IPS-18a (cell line): ENCODE data around the gene UBE2K.
"Not testable (repeated sequence)": the region's sequence is repeated elsewhere in the genome, so short reads cannot be mapped to it uniquely, and the experiment has no call there.

ENCODE experiments used
- H3K27ac ChIP-seq: one replicate; pipeline ENCODE4 v1.5.1; 2013; ENCODE audit warnings: low read length
- H3K27me3 ChIP-seq: one replicate; pipeline ENCODE4 v1.6.1; 2013; ENCODE audit warnings: mild to moderate bottlenecking, low read length; ENCODE audit not compliant: control insufficient read depth, insufficient read depth
- H3K36me3 ChIP-seq: one replicate; pipeline ENCODE4 v1.6.1; 2013; ENCODE audit warnings: low read depth, low read length; ENCODE audit not compliant: control insufficient read depth
- H3K4me1 ChIP-seq: one replicate; pipeline ENCODE4 v1.6.1; 2013; ENCODE audit warnings: low read depth, low read length; ENCODE audit not compliant: control insufficient read depth
- H3K4me3 ChIP-seq: one replicate; pipeline ENCODE4 v1.5.1; 2013; ENCODE audit warnings: low read length
- H3K9ac ChIP-seq: one replicate; pipeline ENCODE4 v1.6.1; 2013; ENCODE audit warnings: mild to moderate bottlenecking, low read length, moderate library complexity
- H3K9me3 ChIP-seq: one replicate; pipeline ENCODE4 v1.6.1; 2013; ENCODE audit warnings: low read depth, low read length; ENCODE audit not compliant: control insufficient read depth

The UBE2K gene

GRCh38 chr4:39698424-39699009, 581 bp downstream of the UBE2K start:
- Histone ChIP-seq H3K27me3 (no peaks in the 10 kb centered on the region), H3K36me3 (peaks cover 7% of the 10 kb centered on the region), H3K9ac (peak overlapping the region; percentile 98), H3K4me1 (peaks cover 19% of the 10 kb centered on the region), H3K9me3 (no peaks in the 10 kb centered on the region), H3K27ac (peak overlapping the region; percentile 96), H3K4me3 (peak overlapping the region; percentile 94)

GRCh38 chr4:39699687-39700409, 1.9 kb downstream of the UBE2K start:
- Histone ChIP-seq H3K9me3 (no peaks in the 10 kb centered on the region), H3K4me1 (peaks cover 19% of the 10 kb centered on the region), H3K36me3 (peaks cover 7% of the 10 kb centered on the region), H3K4me3 (peak overlapping the region; percentile 94), H3K9ac (peak overlapping the region; percentile 98), H3K27ac (no peak overlapping the region), H3K27me3 (no peaks in the 10 kb centered on the region)

- peaks cover 19% of the 10 kb centered on the region for H3K4me1 ChIP-seq
- H3K27me3 ChIP-seq, result no peaks in the 10 kb centered on the region
- peak overlapping the region; percentile 94 for H3K4me3 ChIP-seq
- H3K36me3 ChIP-seq, result peaks cover 7% of the 10 kb centered on the region
- no peak overlapping the region for H3K27ac ChIP-seq
- H3K9ac ChIP-seq, result no peak overlapping the region
- H3K9me3 ChIP-seq, result no peaks in the 10 kb centered on the region
Measured at GRCh38 chr4:39700554-39700953, 2.6 kb downstream of the UBE2K start.

GRCh38 chr4:39702716-39703115, 4.8 kb downstream of the UBE2K start:
- H3K4me3 ChIP-seq, result no peak overlapping the region
- H3K27me3 ChIP-seq, result no peaks in the 10 kb centered on the region
- H3K9ac ChIP-seq, result no peak overlapping the region
- H3K36me3 ChIP-seq, result peaks cover 7% of the 10 kb centered on the region
- no peak overlapping the region for H3K27ac ChIP-seq
- no peaks in the 10 kb centered on the region for H3K9me3 ChIP-seq
- peaks cover 15% of the 10 kb centered on the region for H3K4me1 ChIP-seq

GRCh38 chr4:39704789-39705188, 6.9 kb downstream of the UBE2K start:
- H3K4me1 ChIP-seq, result peaks cover 14% of the 10 kb centered on the region
- H3K9ac ChIP-seq, H3K36me3 ChIP-seq, H3K4me3 ChIP-seq, H3K9me3 ChIP-seq, H3K27me3 ChIP-seq, H3K27ac ChIP-seq: not testable (repeated sequence)

- H3K9ac ChIP-seq, result no peak overlapping the region
- no peaks in the 10 kb centered on the region for H3K27me3 ChIP-seq
- H3K36me3 ChIP-seq, result peaks cover 7% of the 10 kb centered on the region
- H3K9me3 ChIP-seq, result no peaks in the 10 kb centered on the region
- no peak overlapping the region for H3K4me3 ChIP-seq
- peaks cover 3% of the 10 kb centered on the region for H3K4me1 ChIP-seq
- no peak overlapping the region for H3K27ac ChIP-seq
Measured at GRCh38 chr4:39706334-39706733, 8.4 kb downstream of the UBE2K start.

DNA sequence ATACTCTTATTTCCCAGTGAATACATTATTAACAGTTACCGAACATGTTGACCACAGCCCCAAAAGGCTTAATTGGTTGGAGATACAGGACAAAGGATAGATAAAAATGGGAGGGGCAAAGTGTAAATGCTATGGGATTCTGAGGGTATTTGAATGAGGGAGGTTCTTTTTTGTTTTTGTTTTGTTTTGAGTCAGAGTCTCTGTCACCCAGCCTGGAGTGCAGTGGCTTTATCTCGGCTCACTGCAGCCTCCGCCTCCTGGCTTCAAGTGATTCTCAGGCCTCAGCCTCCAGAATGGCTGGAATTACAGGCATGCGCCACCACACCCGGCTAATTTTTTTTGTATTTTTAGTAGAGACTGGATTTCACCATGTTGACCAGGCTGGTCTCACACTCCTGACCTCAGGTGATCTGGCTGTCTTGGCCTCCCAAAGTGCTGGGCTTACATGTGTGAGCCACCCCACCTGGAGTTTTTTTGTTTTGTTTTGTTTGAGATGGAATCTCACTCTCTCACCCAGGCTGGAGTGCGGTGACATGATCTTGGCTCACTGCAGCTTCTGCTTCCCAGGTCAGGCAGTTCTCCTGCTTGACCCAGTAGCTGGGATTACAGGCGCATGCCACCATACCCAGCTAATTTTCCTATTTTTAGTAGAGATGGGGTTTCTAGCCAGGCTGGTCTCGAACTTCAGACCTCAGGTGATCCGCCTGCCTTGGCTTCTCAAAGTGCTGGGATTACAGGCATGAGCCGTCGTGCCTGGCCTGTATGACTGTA, 9.0 kb downstream of the UBE2K start:
- Histone ChIP-seq H3K9ac (no peak overlapping the region), H3K9me3 (no peaks in the 10 kb centered on the region), H3K27ac (no peak overlapping the region), H3K4me3 (no peak overlapping the region), H3K27me3 (no peaks in the 10 kb centered on the region), H3K36me3 (peaks cover 7% of the 10 kb centered on the region), H3K4me1 (peaks cover 3% of the 10 kb centered on the region)

GRCh38 chr4:39710098-39710896, 12.4 kb downstream of the UBE2K start:
- H3K4me1 ChIP-seq, result peaks cover 3% of the 10 kb centered on the region
- no peaks in the 10 kb centered on the region for H3K36me3 ChIP-seq
- H3K9me3 ChIP-seq, result no peaks in the 10 kb centered on the region
- H3K27ac ChIP-seq, result no peak overlapping the region
- no peak overlapping the region for H3K4me3 ChIP-seq
- H3K9ac ChIP-seq, result no peak overlapping the region
- no peaks in the 10 kb centered on the region for H3K27me3 ChIP-seq

- no peak overlapping the region for H3K9ac ChIP-seq
Measured at GRCh38 chr4:39712819-39713607, 15.1 kb downstream of the UBE2K start.

DNA sequence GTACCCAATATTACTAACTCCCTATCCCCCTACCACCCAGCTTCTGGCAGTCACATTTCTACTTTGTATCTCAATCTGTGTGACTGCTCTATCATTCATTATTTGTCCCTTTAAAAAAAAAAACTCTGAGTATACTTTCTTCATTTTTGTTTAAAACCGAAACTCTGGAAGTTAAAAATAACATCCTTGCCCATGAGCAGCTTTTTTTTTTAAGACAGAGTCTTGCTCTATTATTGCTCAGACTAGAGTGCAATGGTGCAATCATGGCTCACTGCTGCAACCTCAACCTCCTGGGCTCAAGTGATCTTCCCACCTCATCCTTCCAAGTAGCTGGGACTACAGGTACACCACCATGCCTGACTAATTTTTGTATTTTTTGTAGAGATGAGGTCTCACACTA, 15.8 kb downstream of the UBE2K start:
- H3K27ac ChIP-seq, result no peak overlapping the region
- no peaks in the 10 kb centered on the region for H3K9me3 ChIP-seq
- H3K4me3 ChIP-seq, result no peak overlapping the region
- H3K9ac ChIP-seq, result no peak overlapping the region
- peaks cover 2% of the 10 kb centered on the region for H3K4me1 ChIP-seq
- H3K27me3 ChIP-seq, result no peaks in the 10 kb centered on the region
- no peaks in the 10 kb centered on the region for H3K36me3 ChIP-seq

More at GRCh38 chr4:39712819-39713607, 15.1 kb downstream of the UBE2K start:
- Histone ChIP-seq H3K9me3 (no peaks in the 10 kb centered on the region), H3K27me3 (no peaks in the 10 kb centered on the region), H3K27ac (no peak overlapping the region), H3K4me3 (no peak overlapping the region), H3K36me3 (no peaks in the 10 kb centered on the region), H3K4me1 (peaks cover 3% of the 10 kb centered on the region)
